Measurements from ENCODE around the gene RBM39. TPM values are rescaled to one million over a fixed set of nuclear protein-coding genes. Genes with fewer than 3 reads are reported as not detected.

RBM39 gene
- total and polyA plus RNA-seq, 9 of the 15 experiments (the other 6 are each of a cell fraction or from before 2014, with no cell fraction given), result 143 to 319 (median 228) TPM

DNA sequence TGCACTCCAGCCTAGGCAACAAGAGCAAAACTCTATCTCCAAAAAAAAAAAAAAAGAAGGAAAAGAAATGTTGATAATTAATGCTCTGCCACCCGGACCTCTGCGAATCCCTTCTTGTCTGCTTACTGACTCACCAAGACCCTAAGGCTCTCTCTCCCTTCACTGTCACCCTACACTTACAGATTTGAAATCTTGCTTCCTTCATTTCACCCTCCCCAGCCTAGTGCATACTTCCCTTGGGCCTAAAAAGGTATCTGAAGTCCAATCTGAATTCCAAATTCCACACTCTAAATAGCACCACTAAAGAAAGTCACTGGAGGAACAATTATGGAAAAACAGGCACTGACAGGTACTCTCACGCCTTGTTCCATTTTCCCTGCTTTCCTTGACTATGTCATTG lies 20.4 kb upstream of the RBM39 start:
- no TSS peak for BruUV-seq (replicated peaks)
- Histone ChIP-seq H3K4me3 (no peak overlapping the region), H3K27ac (ENCODE audit: extremely low read depth, low read depth, low read length) (no peak overlapping the region), H3K9me3 (replicated peaks; ENCODE audit: control insufficient read depth, insufficient read depth, low read depth, low read length) (no peaks in the 10 kb centered on the region), H3K36me3 (ENCODE audit: control insufficient read depth, insufficient read depth, low read length) (no peaks in the 10 kb centered on the region), H3K4me1 (replicated peaks in 1 of 2; ENCODE audit: control insufficient read depth in 2 of 2, insufficient read depth in 2 of 2, low read length in 2 of 2) (no peaks in the 10 kb centered on the region; a peak in 1 of 5 replicates), H4K20me1 (replicated peaks; ENCODE audit: control insufficient read depth, insufficient read depth, low read length) (no peaks in the 10 kb centered on the region), H3K9ac (ENCODE audit: insufficient read depth in 1 of 2, low read depth in 2 of 2, low read length in 2 of 2) (no peak overlapping the region), H3K79me2 (ENCODE audit: control insufficient read depth, insufficient read depth, low read length) (no peaks in the 10 kb centered on the region), H3K4me2 (ENCODE audit: insufficient read depth, low read length) (no peak overlapping the region), H2AFZ (ENCODE audit: low read depth, low read length) (peak overlapping the region; percentile 32; the same call in 1 of the 2 replicates), H3K27me3 (ENCODE audit: control insufficient read depth in 2 of 2, insufficient read depth in 2 of 2, low read length in 2 of 2) (no peaks in the 10 kb centered on the region), H3K9me1 (ENCODE audit: control insufficient read depth, insufficient read depth, low read length) (no peaks in the 10 kb centered on the region)
- TF ChIP-seq TCF7 (IDR thresholded peaks at IDR 0.05; ENCODE audit: borderline replicate concordance) (no peak), TAL1 (IDR thresholded peaks at IDR 0.05) (no peak), U2AF2 (optimal IDR thresholded peaks at IDR 0.05; ENCODE audit: low read depth, low read length) (no peak), TCFL5 (CRISPR knock-in tag; conservative IDR thresholded peaks at IDR 0.05) (no peak), TSC22D4 (tag; IDR thresholded peaks at IDR 0.05) (no peak), PHF21A (IDR thresholded peaks at IDR 0.05; ENCODE audit: borderline replicate concordance, low read depth) (no peak), ZNF121 (CRISPR knock-in tag; conservative IDR thresholded peaks at IDR 0.05) (no peak), ZZZ3 (IDR thresholded peaks at IDR 0.05) (no peak), ZNF561 (CRISPR knock-in tag; conservative IDR thresholded peaks at IDR 0.05) (no peak), GABPB2 (CRISPR knock-in tag; conservative IDR thresholded peaks at IDR 0.05) (no peak), RBM14 (IDR thresholded peaks at IDR 0.05; ENCODE audit: borderline replicate concordance, insufficient read depth, low read depth, low read length) (no peak), BHLHE40 (IDR thresholded peaks at IDR 0.05; ENCODE audit: low read length) (no peak), XRCC4 (IDR thresholded peaks at IDR 0.05; ENCODE audit: extremely low read depth, insufficient read depth, insufficient read length) (no peak), RHOXF2B (CRISPR knock-in tag; conservative IDR thresholded peaks at IDR 0.05) (no peak), ZNF699 (CRISPR knock-in tag; IDR thresholded peaks at IDR 0.05; ENCODE audit: insufficient replicate concordance) (no peak), RBFOX2 (IDR thresholded peaks at IDR 0.05; ENCODE audit: low read depth, low read length) (no peak)
- TF ChIP-seq, protein P1, sequence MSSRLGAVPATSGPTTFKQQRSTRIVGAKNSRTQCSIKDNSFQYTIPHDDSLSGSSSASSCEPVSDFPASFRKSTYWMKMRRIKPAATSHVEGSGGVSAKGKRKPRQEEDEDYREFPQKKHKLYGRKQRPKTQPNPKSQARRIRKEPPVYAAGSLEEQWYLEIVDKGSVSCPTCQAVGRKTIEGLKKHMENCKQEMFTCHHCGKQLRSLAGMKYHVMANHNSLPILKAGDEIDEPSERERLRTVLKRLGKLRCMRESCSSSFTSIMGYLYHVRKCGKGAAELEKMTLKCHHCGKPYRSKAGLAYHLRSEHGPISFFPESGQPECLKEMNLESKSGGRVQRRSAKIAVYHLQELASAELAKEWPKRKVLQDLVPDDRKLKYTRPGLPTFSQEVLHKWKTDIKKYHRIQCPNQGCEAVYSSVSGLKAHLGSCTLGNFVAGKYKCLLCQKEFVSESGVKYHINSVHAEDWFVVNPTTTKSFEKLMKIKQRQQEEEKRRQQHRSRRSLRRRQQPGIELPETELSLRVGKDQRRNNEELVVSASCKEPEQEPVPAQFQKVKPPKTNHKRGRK (tag; IDR thresholded peaks at IDR 0.05), result no peak
- TF ChIP-seq, protein P2, sequence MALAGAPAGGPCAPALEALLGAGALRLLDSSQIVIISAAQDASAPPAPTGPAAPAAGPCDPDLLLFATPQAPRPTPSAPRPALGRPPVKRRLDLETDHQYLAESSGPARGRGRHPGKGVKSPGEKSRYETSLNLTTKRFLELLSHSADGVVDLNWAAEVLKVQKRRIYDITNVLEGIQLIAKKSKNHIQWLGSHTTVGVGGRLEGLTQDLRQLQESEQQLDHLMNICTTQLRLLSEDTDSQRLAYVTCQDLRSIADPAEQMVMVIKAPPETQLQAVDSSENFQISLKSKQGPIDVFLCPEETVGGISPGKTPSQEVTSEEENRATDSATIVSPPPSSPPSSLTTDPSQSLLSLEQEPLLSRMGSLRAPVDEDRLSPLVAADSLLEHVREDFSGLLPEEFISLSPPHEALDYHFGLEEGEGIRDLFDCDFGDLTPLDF (CRISPR knock-in tag; IDR thresholded peaks at IDR 0.05), result no peak
- TF ChIP-seq, protein P3, sequence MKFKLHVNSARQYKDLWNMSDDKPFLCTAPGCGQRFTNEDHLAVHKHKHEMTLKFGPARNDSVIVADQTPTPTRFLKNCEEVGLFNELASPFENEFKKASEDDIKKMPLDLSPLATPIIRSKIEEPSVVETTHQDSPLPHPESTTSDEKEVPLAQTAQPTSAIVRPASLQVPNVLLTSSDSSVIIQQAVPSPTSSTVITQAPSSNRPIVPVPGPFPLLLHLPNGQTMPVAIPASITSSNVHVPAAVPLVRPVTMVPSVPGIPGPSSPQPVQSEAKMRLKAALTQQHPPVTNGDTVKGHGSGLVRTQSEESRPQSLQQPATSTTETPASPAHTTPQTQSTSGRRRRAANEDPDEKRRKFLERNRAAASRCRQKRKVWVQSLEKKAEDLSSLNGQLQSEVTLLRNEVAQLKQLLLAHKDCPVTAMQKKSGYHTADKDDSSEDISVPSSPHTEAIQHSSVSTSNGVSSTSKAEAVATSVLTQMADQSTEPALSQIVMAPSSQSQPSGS (CRISPR knock-in tag; IDR thresholded peaks at IDR 0.05), result no peak
- DNase-seq (ENCODE audit: extremely low read depth in 1 of 4, low spot score in 3 of 4) (no peak), FAIRE-seq (no peak), ATAC-seq (no peak; the same call in 2 of the 3 replicates)
- intact Hi-C loops (cut with micrococcal nuclease) (no loop called here), in situ Hi-C loops (cut with MboI) (no loop called here)
- POLR2A ChIA-PET, result interaction anchor here (1.1 to 1.8 kb wide), 4 partner anchors 9 to 192 kb away, joined by 3 to 6 read pairs (median 4); partner anchors contain the start of genes PHF20 and SCAND1
- WGBS (ENCODE audit: insufficient coverage, low coverage, missing lambda C conversion rate), result 40% methylated on average over 3 of the region's 3 CpGs
- CTCF ChIA-PET (ENCODE audit: low intra/inter-chr PET ratio), result no interaction called here
